Osteoblast (primary cell): ENCODE results near the gene AAK1. TPM values are rescaled to one million over a fixed set of nuclear protein-coding genes. Genes with fewer than 3 reads are reported as not detected.

Experiments
- DNase-seq: peaks from one replicate; pipeline ENCODE4 v3.0.0; 2011; ENCODE audit warnings: low spot score, mixed read lengths; ENCODE audit not compliant: insufficient read length; ENCODE audit errors: missing footprints
- H2AFZ ChIP-seq: 2 replicates; pipeline ENCODE4 v1.6.0; 2011; ENCODE audit warnings: mild to moderate bottlenecking, low read length
- H3K27ac ChIP-seq: 2 replicates; pipeline ENCODE4 v1.5.1; 2011; ENCODE audit warnings: mild to moderate bottlenecking, low read depth, low read length, moderate library complexity
- H3K27me3 ChIP-seq: 2 replicates; pipeline ENCODE4 v1.6.0; 2012; ENCODE audit warnings: mild to moderate bottlenecking, control low read depth, inconsistent platforms, low read length, moderate library complexity; ENCODE audit not compliant: insufficient read depth
- H3K36me3 ChIP-seq: 2 replicates; pipeline ENCODE4 v1.5.1; 2011; ENCODE audit warnings: mild to moderate bottlenecking, low read length, control low read depth, moderate library complexity; ENCODE audit not compliant: insufficient read depth
- H3K4me1 ChIP-seq: 2 replicates; pipeline ENCODE4 v1.5.1; 2011; ENCODE audit warnings: mild to moderate bottlenecking, low read length, control low read depth, moderate library complexity; ENCODE audit not compliant: insufficient read depth
- H3K4me2 ChIP-seq: 2 replicates; pipeline ENCODE4 v1.6.0; 2011; ENCODE audit warnings: mild to moderate bottlenecking, low read length; ENCODE audit not compliant: insufficient read depth
- H3K4me3 ChIP-seq: fragments of 200-600 bp; sonication (generic); 3 replicates; pipeline ENCODE4 v1.5.1; 2012; ENCODE audit warnings: mild to moderate bottlenecking, low read length, inconsistent platforms; ENCODE audit not compliant: insufficient read depth
- H3K79me2 ChIP-seq: 2 replicates; pipeline ENCODE4 v1.6.0; 2012; ENCODE audit warnings: mild to moderate bottlenecking, low read length, control low read depth, inconsistent platforms; ENCODE audit not compliant: insufficient read depth
- H3K9me3 ChIP-seq: 2 replicates; pipeline ENCODE4 v1.5.1; 2011; ENCODE audit warnings: low read depth, low read length, control low read depth
- H4K20me1 ChIP-seq: 2 replicates; pipeline ENCODE4 v1.6.0; 2012; ENCODE audit warnings: mild to moderate bottlenecking, low read length, control low read depth; ENCODE audit not compliant: insufficient read depth
- CTCF ChIP-seq: IDR thresholded peaks from 2 replicates; pipeline ENCODE4 v1.5.1; 2011; ENCODE audit warnings: mild to moderate bottlenecking, low read depth, low read length, moderate library complexity; ENCODE audit errors: extremely low read depth
- total RNA-seq: library from RNA; depleted of rRNA; stranded (reverse); fragments of >200 nt; gene quantifications from 2 replicates; pipeline ENCODE4 v1.2.3, GENCODE V29; 2012

AAK1 gene
- total RNA-seq, 1 donor: 61.9 TPM

GRCh38 chr2:69615969-69616368 lies 27.6 kb downstream of the AAK1 start:
- no peaks in the 10 kb centered on the region for H3K27me3 ChIP-seq
- no peaks in the 10 kb centered on the region for H3K9me3 ChIP-seq
- peaks cover 98% of the 10 kb centered on the region for H3K79me2 ChIP-seq
- H2AFZ ChIP-seq: no peak overlapping the region
- peaks cover 82% of the 10 kb centered on the region for H4K20me1 ChIP-seq
- H3K4me3 ChIP-seq: no peak overlapping the region
- peaks cover 15% of the 10 kb centered on the region for H3K4me1 ChIP-seq
- H3K36me3 ChIP-seq: no peaks in the 10 kb centered on the region
- H3K27ac ChIP-seq: peak overlapping the region; percentile 12
- no peak for DNase-seq
- no peak for TF ChIP-seq CTCF
- peak overlapping the region; percentile 41 for H3K4me2 ChIP-seq

GRCh38 chr2:69615078-69615625 lies 28.4 kb downstream of the AAK1 start:
- DNase-seq: no peak
- Histone ChIP-seq H3K36me3 (no peaks in the 10 kb centered on the region), H4K20me1 (peaks cover 78% of the 10 kb centered on the region), H3K4me1 (peaks cover 15% of the 10 kb centered on the region), H3K79me2 (peaks cover 98% of the 10 kb centered on the region), H3K4me2 (no peak overlapping the region), H3K27me3 (no peaks in the 10 kb centered on the region), H3K4me3 (no peak overlapping the region), H3K9me3 (no peaks in the 10 kb centered on the region), H2AFZ (no peak overlapping the region), H3K27ac (peak overlapping the region; percentile 12)
- TF ChIP-seq CTCF: no peak

GRCh38 chr2:69612707-69613106 lies 30.8 kb downstream of the AAK1 start:
- Histone ChIP-seq H3K4me3 (no peak overlapping the region), H3K4me2 (no peak overlapping the region), H3K79me2 (peaks cover 97% of the 10 kb centered on the region), H3K9me3 (no peaks in the 10 kb centered on the region), H3K27me3 (no peaks in the 10 kb centered on the region), H3K36me3 (no peaks in the 10 kb centered on the region), H3K4me1 (peaks cover 10% of the 10 kb centered on the region), H3K27ac (no peak overlapping the region), H2AFZ (no peak overlapping the region), H4K20me1 (peaks cover 66% of the 10 kb centered on the region)
- TF ChIP-seq CTCF: no peak
- DNase-seq: no peak

GRCh38 chr2:69612200-69612599 lies 31.3 kb downstream of the AAK1 start:
- no peaks in the 10 kb centered on the region for H3K9me3 ChIP-seq
- no peak overlapping the region for H3K4me3 ChIP-seq
- H2AFZ ChIP-seq: no peak overlapping the region
- peaks cover 66% of the 10 kb centered on the region for H4K20me1 ChIP-seq
- no peaks in the 10 kb centered on the region for H3K27me3 ChIP-seq
- H3K27ac ChIP-seq: no peak overlapping the region
- no peak for TF ChIP-seq CTCF
- peaks cover 97% of the 10 kb centered on the region for H3K79me2 ChIP-seq
- no peak for DNase-seq
- no peak overlapping the region for H3K4me2 ChIP-seq
- H3K4me1 ChIP-seq: peaks cover 10% of the 10 kb centered on the region
- H3K36me3 ChIP-seq: no peaks in the 10 kb centered on the region
